ENCODE results near the gene SHISA2. TPM values are rescaled to one million over a fixed set of nuclear protein-coding genes. Genes with fewer than 3 reads are reported as not detected.

SHISA2 gene
- total RNA-seq, 2 experiments from 2014 or later = 0.94 to 1.1 TPM

DNA sequence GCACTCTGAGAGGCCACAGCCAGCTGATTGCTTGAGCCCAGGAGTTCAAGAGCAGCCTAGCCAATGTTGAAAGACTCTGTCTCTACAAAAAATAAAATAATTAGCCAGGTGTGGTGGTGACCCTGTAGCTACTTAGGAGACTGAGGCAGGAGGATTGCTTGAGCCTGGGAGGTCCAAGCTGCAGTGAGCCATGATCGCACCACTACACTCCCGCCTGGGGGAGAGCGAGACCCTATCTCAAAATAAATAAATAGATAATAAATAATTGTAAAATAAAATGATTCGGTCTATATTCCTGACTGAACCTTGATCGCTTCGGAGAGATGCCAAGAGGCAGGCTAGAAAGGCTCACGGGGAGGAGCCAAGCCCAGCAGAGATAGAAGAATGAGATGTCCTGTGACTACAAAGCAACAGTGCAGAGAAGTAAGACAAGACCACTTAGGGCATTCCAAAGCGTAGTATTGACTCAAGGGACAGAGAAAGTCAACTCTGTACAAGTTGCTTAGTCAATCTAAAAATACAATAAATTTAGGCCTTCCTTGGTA, 12.8 kb downstream of the SHISA2 start:
- Mint-ChIP-seq H3K27ac (no peak overlapping the region), H3K36me3 (no peaks in the 10 kb centered on the region), H3K27me3 (peaks cover 8% of the 10 kb centered on the region), H3K4me3 (no peak overlapping the region), H3K4me1 (peaks cover 3% of the 10 kb centered on the region), H3K9me3 (peaks cover 2% of the 10 kb centered on the region)
- no peak for DNase-seq
- no peak for ATAC-seq (ENCODE audit: low read depth)
- POLR2A ChIA-PET = no interaction called here

- Mint-ChIP-seq H3K27ac (no peak overlapping the region), H3K9me3 (peaks cover 2% of the 10 kb centered on the region), H3K4me1 (peaks cover 2% of the 10 kb centered on the region), H3K36me3 (no peaks in the 10 kb centered on the region), H3K27me3 (peaks cover 8% of the 10 kb centered on the region), H3K4me3 (no peak overlapping the region)
- POLR2A ChIA-PET = no interaction called here
- ATAC-seq (ENCODE audit: low read depth) = no peak
- no peak for DNase-seq
These were observed 14.5 kb downstream of the SHISA2 start for GRCh38 chr13:26037302-26037701.

DNA sequence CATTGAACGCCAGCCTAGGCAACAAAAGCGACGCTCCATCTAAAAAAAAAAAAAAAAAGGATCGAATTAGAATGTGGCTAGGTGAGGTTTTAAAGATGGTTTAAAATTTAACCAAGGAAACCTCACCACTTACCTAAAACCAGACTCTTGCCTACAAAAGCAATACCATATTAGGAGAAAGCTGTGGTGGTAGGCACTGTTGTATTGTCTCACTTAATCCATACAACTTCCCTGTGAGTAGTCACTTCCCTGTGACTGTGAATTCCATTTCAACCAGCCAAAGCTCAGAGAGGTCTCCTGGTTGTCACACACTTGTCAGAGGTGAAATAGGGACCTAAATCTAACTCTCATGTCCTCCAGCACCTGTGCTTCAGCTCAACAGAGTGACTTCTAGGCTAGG, 15.4 kb downstream of the SHISA2 start:
- H3K4me3 Mint-ChIP-seq = no peak overlapping the region
- peaks cover 2% of the 10 kb centered on the region for H3K9me3 Mint-ChIP-seq
- POLR2A ChIA-PET = no interaction called here

GRCh38 chr13:26034018-26034417, 17.8 kb downstream of the SHISA2 start:
- POLR2A ChIA-PET = no interaction called here
- DNase-seq (no peak), ATAC-seq (ENCODE audit: low read depth) (no peak)
- Mint-ChIP-seq H3K27me3 (peaks cover 2% of the 10 kb centered on the region), H3K27ac (no peak overlapping the region), H3K4me1 (no peaks in the 10 kb centered on the region), H3K36me3 (no peaks in the 10 kb centered on the region), H3K9me3 (peaks cover 5% of the 10 kb centered on the region), H3K4me3 (no peak overlapping the region)

More for the DNA sequence above, 15.4 kb downstream of the SHISA2 start:
- DNase-seq (no peak), ATAC-seq (ENCODE audit: low read depth) (no peak)
- H3K27me3 Mint-ChIP-seq = peaks cover 5% of the 10 kb centered on the region
- no peaks in the 10 kb centered on the region for H3K36me3 Mint-ChIP-seq
- no peaks in the 10 kb centered on the region for H3K4me1 Mint-ChIP-seq
- H3K27ac Mint-ChIP-seq = no peak overlapping the region

DNA sequence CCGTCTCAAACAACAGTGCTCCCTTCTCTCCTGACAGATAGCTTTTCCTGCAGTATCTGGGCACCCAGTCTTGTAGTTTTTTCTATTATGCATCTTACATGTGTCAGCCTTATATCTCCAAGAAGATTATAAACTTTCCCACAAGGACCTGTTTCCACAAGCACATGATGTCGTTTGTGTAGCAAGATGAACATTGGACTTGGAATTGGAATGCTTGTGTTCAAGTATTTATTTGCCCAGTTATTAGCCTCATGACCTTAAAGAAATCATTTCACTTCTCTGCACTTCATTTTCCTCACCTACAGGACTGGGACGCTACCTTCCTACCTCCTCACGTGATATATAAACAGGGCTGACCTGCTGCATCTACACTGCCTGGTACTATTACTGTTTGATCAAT, 21.5 kb downstream of the SHISA2 start:
- DNase-seq = no peak
- Mint-ChIP-seq H3K4me1 (no peaks in the 10 kb centered on the region), H3K36me3 (no peaks in the 10 kb centered on the region), H3K27ac (no peak overlapping the region), H3K27me3 (no peaks in the 10 kb centered on the region), H3K4me3 (no peak overlapping the region), H3K9me3 (peaks cover 4% of the 10 kb centered on the region)
- no peak for ATAC-seq (ENCODE audit: low read depth)
- POLR2A ChIA-PET = no interaction called here

DNA sequence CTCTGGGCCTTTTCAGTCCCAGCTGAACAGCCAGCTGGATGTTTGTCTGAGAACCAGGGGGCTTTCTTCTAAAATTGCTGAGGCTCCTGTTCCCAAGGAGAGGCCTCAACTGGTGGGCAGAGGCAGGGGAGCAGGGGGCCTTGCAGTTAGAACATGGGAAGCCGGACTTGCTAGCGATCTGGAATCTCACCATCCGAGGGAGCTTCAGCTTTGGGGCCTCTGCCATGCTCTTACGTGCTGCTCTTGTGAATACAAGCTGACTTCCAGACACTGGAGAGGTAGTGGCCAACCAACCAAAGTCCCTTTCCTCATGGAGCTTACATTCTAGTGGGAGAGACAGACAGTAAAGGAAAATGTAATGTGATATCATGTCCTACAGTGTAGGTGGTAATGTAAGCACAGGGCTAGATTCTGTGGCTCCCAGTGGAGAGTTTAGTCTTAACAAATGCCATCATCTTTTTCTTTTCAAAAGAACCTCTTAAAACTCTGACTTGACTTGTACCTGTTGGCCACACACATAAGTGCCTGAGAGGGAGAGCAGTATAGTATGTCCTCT, 22.2 kb downstream of the SHISA2 start:
- POLR2A ChIA-PET = no interaction called here
- ATAC-seq (ENCODE audit: low read depth) (no peak), DNase-seq (no peak)
- H3K36me3 Mint-ChIP-seq = no peaks in the 10 kb centered on the region
- no peak overlapping the region for H3K27ac Mint-ChIP-seq
- no peak overlapping the region for H3K4me3 Mint-ChIP-seq
- H3K9me3 Mint-ChIP-seq = peaks cover 5% of the 10 kb centered on the region
- H3K27me3 Mint-ChIP-seq = peaks cover 1% of the 10 kb centered on the region
- no peaks in the 10 kb centered on the region for H3K4me1 Mint-ChIP-seq

GRCh38 chr13:26026211-26026610, 25.6 kb downstream of the SHISA2 start:
- no peak for ATAC-seq (ENCODE audit: low read depth)

DNA sequence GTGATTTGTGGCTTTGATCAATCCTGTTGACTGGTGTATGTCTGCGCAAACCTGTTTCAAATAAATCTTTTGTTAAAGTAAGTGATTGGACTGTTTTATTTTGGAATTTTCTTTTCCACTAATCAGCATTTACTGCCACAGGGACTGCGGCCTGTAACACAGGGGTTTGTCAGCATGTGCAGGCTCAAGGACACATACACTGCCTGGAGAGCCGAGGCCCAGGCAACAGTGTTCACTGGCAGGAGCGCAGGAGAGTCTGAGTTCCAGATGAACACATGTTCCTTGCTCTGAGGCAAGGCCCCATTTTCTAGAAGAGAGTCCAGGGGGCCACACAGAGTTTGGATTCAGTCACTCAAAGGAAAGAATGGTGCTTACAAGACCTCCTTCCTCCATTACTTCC, 26.0 kb downstream of the SHISA2 start:
- DNase-seq = no peak
- H3K4me1 Mint-ChIP-seq = no peaks in the 10 kb centered on the region
- H3K36me3 Mint-ChIP-seq = peaks cover 5% of the 10 kb centered on the region
- peaks cover 4% of the 10 kb centered on the region for H3K9me3 Mint-ChIP-seq
- POLR2A ChIA-PET = no interaction called here
- H3K27me3 Mint-ChIP-seq = peaks cover 5% of the 10 kb centered on the region
- H3K27ac Mint-ChIP-seq = no peak overlapping the region
- ATAC-seq (ENCODE audit: low read depth) = no peak
- H3K4me3 Mint-ChIP-seq = no peak overlapping the region

More at GRCh38 chr13:26026211-26026610, 25.6 kb downstream of the SHISA2 start:
- POLR2A ChIA-PET = no interaction called here
- no peak overlapping the region for H3K4me3 Mint-ChIP-seq
- H3K36me3 Mint-ChIP-seq = peaks cover under 1% of the 10 kb centered on the region
- peaks cover 5% of the 10 kb centered on the region for H3K27me3 Mint-ChIP-seq
- H3K27ac Mint-ChIP-seq = no peak overlapping the region
- H3K4me1 Mint-ChIP-seq = no peaks in the 10 kb centered on the region
- H3K9me3 Mint-ChIP-seq = peaks cover 5% of the 10 kb centered on the region
- no peak for DNase-seq

DNA sequence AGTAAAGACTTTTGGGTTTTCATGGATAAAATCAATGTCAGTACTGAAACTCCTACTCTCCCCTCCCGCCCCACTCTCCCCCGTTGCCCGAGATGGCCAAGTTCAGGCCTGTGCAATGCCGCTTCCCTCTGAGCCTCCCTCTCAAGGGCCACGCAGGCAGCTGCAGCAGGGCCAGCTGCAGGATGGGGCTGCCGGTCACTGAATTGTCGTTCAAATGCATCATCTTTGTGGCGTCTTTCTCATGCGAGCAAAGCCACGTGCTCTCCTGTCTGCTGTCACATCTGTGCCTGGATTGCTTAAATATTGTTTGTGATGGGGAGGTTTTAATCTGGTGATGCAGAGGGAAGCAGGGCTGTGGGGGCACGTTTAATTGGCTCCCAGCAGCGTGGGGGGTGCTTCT, 26.6 kb downstream of the SHISA2 start:
- Mint-ChIP-seq H3K27me3 (peaks cover 5% of the 10 kb centered on the region), H3K9me3 (peaks cover 2% of the 10 kb centered on the region), H3K4me3 (no peak overlapping the region), H3K4me1 (no peaks in the 10 kb centered on the region), H3K27ac (no peak overlapping the region), H3K36me3 (peaks cover 9% of the 10 kb centered on the region)
- no peak for ATAC-seq (ENCODE audit: low read depth)
- POLR2A ChIA-PET = no interaction called here
- no peak for DNase-seq

GRCh38 chr13:26024558-26024957, 27.3 kb downstream of the SHISA2 start:
- DNase-seq (no peak), ATAC-seq (ENCODE audit: low read depth) (no peak)
- Mint-ChIP-seq H3K27me3 (peaks cover 5% of the 10 kb centered on the region), H3K9me3 (peaks cover 2% of the 10 kb centered on the region), H3K4me1 (peaks cover 1% of the 10 kb centered on the region), H3K36me3 (peaks cover 12% of the 10 kb centered on the region), H3K4me3 (no peak overlapping the region), H3K27ac (no peak overlapping the region)
- POLR2A ChIA-PET = no interaction called here

GRCh38 chr13:26022538-26023292, 29.1 kb downstream of the SHISA2 start:
- Mint-ChIP-seq H3K4me3 (no peak overlapping the region), H3K27me3 (peaks cover 5% of the 10 kb centered on the region), H3K27ac (no peak overlapping the region), H3K4me1 (peaks cover 7% of the 10 kb centered on the region), H3K36me3 (peaks cover 12% of the 10 kb centered on the region), H3K9me3 (peaks cover 2% of the 10 kb centered on the region)
- POLR2A ChIA-PET = no interaction called here
- DNase-seq = no peak
- ATAC-seq (ENCODE audit: low read depth) = no peak

- peaks cover 5% of the 10 kb centered on the region for H3K27me3 Mint-ChIP-seq
- ATAC-seq (ENCODE audit: low read depth) (no peak), DNase-seq (no peak)
- peaks cover 12% of the 10 kb centered on the region for H3K36me3 Mint-ChIP-seq
- no peak overlapping the region for H3K4me3 Mint-ChIP-seq
- H3K27ac Mint-ChIP-seq = no peak overlapping the region
- POLR2A ChIA-PET = no interaction called here
- peaks cover 14% of the 10 kb centered on the region for H3K4me1 Mint-ChIP-seq
- peaks cover 2% of the 10 kb centered on the region for H3K9me3 Mint-ChIP-seq
These were observed 29.9 kb downstream of the SHISA2 start for GRCh38 chr13:26021956-26022355.

GRCh38 chr13:26021516-26021915, 30.3 kb downstream of the SHISA2 start:
- H3K9me3 Mint-ChIP-seq = peaks cover 2% of the 10 kb centered on the region
- H3K27ac Mint-ChIP-seq = no peak overlapping the region
- H3K4me3 Mint-ChIP-seq = no peak overlapping the region
- no peak for DNase-seq
- no peak for ATAC-seq (ENCODE audit: low read depth)
- peaks cover 17% of the 10 kb centered on the region for H3K4me1 Mint-ChIP-seq
- POLR2A ChIA-PET = no interaction called here
- H3K27me3 Mint-ChIP-seq = peaks cover 5% of the 10 kb centered on the region
- peaks cover 12% of the 10 kb centered on the region for H3K36me3 Mint-ChIP-seq

GRCh38 chr13:26020891-26021290, 30.9 kb downstream of the SHISA2 start:
- Mint-ChIP-seq H3K9me3 (peaks cover 2% of the 10 kb centered on the region), H3K27ac (no peak overlapping the region)

More at GRCh38 chr13:26020891-26021290, 30.9 kb downstream of the SHISA2 start:
- H3K4me1 Mint-ChIP-seq = peaks cover 17% of the 10 kb centered on the region
- no peak for ATAC-seq (ENCODE audit: low read depth)
- peaks cover 12% of the 10 kb centered on the region for H3K36me3 Mint-ChIP-seq
- no peak overlapping the region for H3K4me3 Mint-ChIP-seq
- POLR2A ChIA-PET = no interaction called here
- DNase-seq = no peak
- peaks cover 5% of the 10 kb centered on the region for H3K27me3 Mint-ChIP-seq

Measured in activated naive CD8-positive, alpha-beta T cell treated with anti-CD3 and anti-CD28 coated beads, Interleukin-2, amount 10 ng/mL, durations not matched to agents 7 days and 5 days (primary cell).